Skeletal muscle tissue (tissue), 4 donors: Measurements from ENCODE around the gene NRG3. TPM values are rescaled to one million over a fixed set of nuclear protein-coding genes. Genes with fewer than 3 reads are reported as not detected.

Experiments used
- H3K27ac ChIP-seq: one replicate; pipeline ENCODE4 v1.7.0; 2013; ENCODE audit warnings: mild to moderate bottlenecking, low read depth, low read length, inconsistent platforms
- H3K27me3 ChIP-seq, 3 donors: one replicate each; pipeline ENCODE4 v1.7.0; 2013; ENCODE audit warnings: low read length in 3 of 3; ENCODE audit not compliant: control insufficient read depth in 3 of 3, insufficient read depth in 3 of 3
- H3K36me3 ChIP-seq, 3 donors: one replicate each; pipeline ENCODE4 v1.7.0; 2013; ENCODE audit warnings: low read length in 3 of 3; ENCODE audit not compliant: control insufficient read depth in 3 of 3, insufficient read depth in 3 of 3
- H3K4me1 ChIP-seq, 3 donors: one replicate each; pipeline ENCODE4 v1.7.0; 2013; ENCODE audit warnings: low read length in 3 of 3, mild to moderate bottlenecking in 3 of 3; ENCODE audit not compliant: control insufficient read depth in 3 of 3, insufficient read depth in 3 of 3
- H3K4me3 ChIP-seq, 3 donors: one replicate each; pipeline ENCODE4 v1.7.0; 2013; ENCODE audit warnings: low read length in 3 of 3
- H3K9ac ChIP-seq, 3 donors: one replicate each; pipeline ENCODE4 v1.7.0; 2013; ENCODE audit warnings: low read length in 3 of 3, mild to moderate bottlenecking in 3 of 3, moderate library complexity in 2 of 3, low read depth in 1 of 3
- H3K9me3 ChIP-seq, 3 donors: one replicate each; pipeline ENCODE4 v1.7.0; 2013; ENCODE audit warnings: low read length in 3 of 3; ENCODE audit not compliant: control insufficient read depth in 3 of 3
- total RNA-seq: library from RNA; depleted of rRNA; stranded (reverse); fragments of >200 nt; gene quantifications from one replicate; pipeline ENCODE4 v1.2.3, GENCODE V29; 2014
- donor health status: Osteomylitis.

Gene NRG3
- total RNA-seq, 1 donor from 2014 or later: not detected

- Histone ChIP-seq H3K4me1 (no peaks in the 10 kb centered on the region), H3K4me3 (no peak overlapping the region)
These were observed 862.6 kb downstream of the NRG3 start for GRCh38 chr10:82737549-82737948.

DNA sequence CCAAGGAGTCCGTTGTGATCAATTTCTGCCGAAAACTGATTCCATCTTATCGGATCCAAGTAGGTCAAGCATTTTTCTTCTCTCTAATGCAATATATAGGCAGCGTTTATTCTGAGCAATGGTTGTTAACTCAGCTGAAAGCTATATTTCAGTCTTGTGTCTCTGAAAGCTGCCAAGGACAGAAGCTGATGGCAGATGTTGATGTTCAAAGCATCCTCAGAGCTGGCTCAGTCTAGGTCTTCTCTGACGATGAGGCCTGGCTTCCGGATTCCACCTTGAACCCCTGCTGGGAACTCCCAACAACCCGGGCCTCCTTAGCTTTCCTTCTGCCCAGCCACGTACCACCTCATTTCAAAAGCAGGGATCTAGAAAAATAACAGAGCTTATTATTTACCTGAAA is 863.6 kb downstream of the NRG3 start:
- Histone ChIP-seq H3K27me3 (no peaks in the 10 kb centered on the region), H3K27ac (no peak overlapping the region), H3K4me1 (no peaks in the 10 kb centered on the region), H3K9ac (no peak overlapping the region), H3K36me3 (no peaks in the 10 kb centered on the region), H3K4me3 (no peak overlapping the region), H3K9me3 (no peaks in the 10 kb centered on the region)

More at GRCh38 chr10:82737549-82737948, 862.6 kb downstream of the NRG3 start:
- Histone ChIP-seq H3K9ac (no peak overlapping the region), H3K27ac (no peak overlapping the region), H3K27me3 (no peaks in the 10 kb centered on the region), H3K36me3 (no peaks in the 10 kb centered on the region), H3K9me3 (no peaks in the 10 kb centered on the region)

- Histone ChIP-seq H3K4me3 (no peak overlapping the region), H3K4me1 (no peaks in the 10 kb centered on the region), H3K27me3 (no peaks in the 10 kb centered on the region), H3K9me3 (no peaks in the 10 kb centered on the region), H3K27ac (no peak overlapping the region), H3K9ac (no peak overlapping the region), H3K36me3 (no peaks in the 10 kb centered on the region)
These were observed 867.5 kb downstream of the NRG3 start for GRCh38 chr10:82742478-82742877.

DNA sequence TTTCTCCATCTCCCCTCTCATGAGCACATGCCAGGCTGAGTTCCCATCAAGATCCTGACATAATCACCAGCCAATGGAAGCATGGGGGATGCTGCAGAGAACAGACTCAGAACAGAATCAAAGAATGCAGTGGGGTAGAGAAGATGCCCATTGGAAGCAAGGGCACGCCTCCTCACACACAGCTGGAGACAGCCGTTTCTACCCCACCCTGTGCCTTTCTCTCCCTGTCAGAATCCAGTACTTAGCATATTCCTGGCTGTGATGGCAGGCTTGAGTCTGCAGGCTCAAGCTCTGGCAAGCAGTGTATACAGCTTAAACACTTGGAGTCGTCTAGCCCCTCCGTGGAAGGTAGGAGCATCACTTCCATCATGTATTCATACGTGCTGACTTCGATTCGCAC is 867.9 kb downstream of the NRG3 start:
- H3K4me1 ChIP-seq: no peaks in the 10 kb centered on the region
- no peaks in the 10 kb centered on the region for H3K9me3 ChIP-seq
- no peak overlapping the region for H3K4me3 ChIP-seq
- H3K27me3 ChIP-seq: no peaks in the 10 kb centered on the region
- no peaks in the 10 kb centered on the region for H3K36me3 ChIP-seq
- no peak overlapping the region for H3K27ac ChIP-seq
- H3K9ac ChIP-seq: no peak overlapping the region

- H3K9me3 ChIP-seq: no peaks in the 10 kb centered on the region
- no peak overlapping the region for H3K27ac ChIP-seq
- no peak overlapping the region for H3K4me3 ChIP-seq
- no peak overlapping the region for H3K9ac ChIP-seq
- H3K27me3 ChIP-seq: no peaks in the 10 kb centered on the region
- H3K4me1 ChIP-seq: no peaks in the 10 kb centered on the region
- H3K36me3 ChIP-seq: no peaks in the 10 kb centered on the region
These were observed 875.5 kb downstream of the NRG3 start for GRCh38 chr10:82750538-82750937.

- no peak overlapping the region for H3K4me3 ChIP-seq
- H3K36me3 ChIP-seq: no peaks in the 10 kb centered on the region
- no peaks in the 10 kb centered on the region for H3K27me3 ChIP-seq
- no peaks in the 10 kb centered on the region for H3K4me1 ChIP-seq
- H3K9me3 ChIP-seq: no peaks in the 10 kb centered on the region
- no peak overlapping the region for H3K9ac ChIP-seq
- no peak overlapping the region for H3K27ac ChIP-seq
These were observed 882.4 kb downstream of the NRG3 start for GRCh38 chr10:82757397-82757796.

DNA sequence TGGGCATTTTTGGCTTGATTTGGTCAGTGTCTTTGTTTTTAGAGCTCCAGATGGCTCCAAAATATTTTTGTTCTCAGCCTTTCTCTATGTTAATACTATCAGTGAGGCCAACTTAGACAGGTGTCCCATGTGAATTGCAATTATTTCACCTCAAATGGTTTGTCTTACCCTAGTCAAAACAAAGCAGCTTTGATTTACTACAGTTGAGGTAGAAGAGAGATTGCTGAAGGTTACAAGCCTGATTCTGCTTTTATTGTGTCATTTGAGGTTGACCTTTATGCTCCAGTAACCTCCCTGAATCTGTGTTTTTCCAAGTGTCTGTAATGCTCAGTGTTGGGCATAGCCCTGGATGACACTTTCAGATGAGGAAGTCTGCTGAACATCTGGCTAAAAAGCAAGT is 882.9 kb downstream of the NRG3 start:
- H3K9ac ChIP-seq: no peak overlapping the region
- no peaks in the 10 kb centered on the region for H3K9me3 ChIP-seq
- no peak overlapping the region for H3K4me3 ChIP-seq
- H3K27ac ChIP-seq: no peak overlapping the region
- no peaks in the 10 kb centered on the region for H3K36me3 ChIP-seq
- H3K4me1 ChIP-seq: no peaks in the 10 kb centered on the region
- H3K27me3 ChIP-seq: no peaks in the 10 kb centered on the region

- Histone ChIP-seq H3K27ac (no peak overlapping the region), H3K4me3 (no peak overlapping the region), H3K27me3 (no peaks in the 10 kb centered on the region), H3K9me3 (no peaks in the 10 kb centered on the region), H3K9ac (no peak overlapping the region), H3K36me3 (no peaks in the 10 kb centered on the region), H3K4me1 (no peaks in the 10 kb centered on the region)
These were observed 884.1 kb downstream of the NRG3 start for GRCh38 chr10:82759050-82759449.

- no peaks in the 10 kb centered on the region for H3K36me3 ChIP-seq
- no peak overlapping the region for H3K27ac ChIP-seq
- H3K9me3 ChIP-seq: no peaks in the 10 kb centered on the region
- no peak overlapping the region for H3K9ac ChIP-seq
- H3K27me3 ChIP-seq: no peaks in the 10 kb centered on the region
- H3K4me1 ChIP-seq: no peaks in the 10 kb centered on the region
- H3K4me3 ChIP-seq: no peak overlapping the region
These were observed 887.6 kb downstream of the NRG3 start for GRCh38 chr10:82762641-82763040.

- Histone ChIP-seq H3K36me3 (no peaks in the 10 kb centered on the region), H3K9me3 (no peaks in the 10 kb centered on the region), H3K27me3 (no peaks in the 10 kb centered on the region), H3K27ac (no peak overlapping the region), H3K9ac (no peak overlapping the region), H3K4me3 (no peak overlapping the region), H3K4me1 (no peaks in the 10 kb centered on the region)
These were observed 893.0 kb downstream of the NRG3 start for GRCh38 chr10:82768040-82768439.

- Histone ChIP-seq H3K9ac (no peak overlapping the region), H3K4me1 (no peaks in the 10 kb centered on the region), H3K36me3 (no peaks in the 10 kb centered on the region), H3K9me3 (no peaks in the 10 kb centered on the region), H3K27me3 (no peaks in the 10 kb centered on the region), H3K4me3 (no peak overlapping the region), H3K27ac (no peak overlapping the region)
These were observed 903.9 kb downstream of the NRG3 start for GRCh38 chr10:82778908-82779307.
